Testis (tissue), 2 donors: ENCODE data around the gene SLAMF9.

Source experiments
- POLR2A ChIP-seq: fragments of 450-650 bp; IDR thresholded peaks from one replicate; pipeline ENCODE4 v1.6.1; 2017; ENCODE audit warnings: antibody characterized with exemption, mild to moderate bottlenecking, moderate library complexity
- TF ChIP-seq, protein P1 (sequence below), 3 experiments: fragments of 450-650 bp in 2 of 3; fragments of 200-600 bp in 1 of 3; sonication (generic) in 1 of 3; IDR thresholded peaks; one replicate each; pipeline ENCODE4 v1.5.1; 2016 to 2019; ENCODE audit warnings: antibody characterized with exemption in 3 of 3, mild to moderate bottlenecking in 2 of 3, moderate library complexity in 1 of 3

DNA sequence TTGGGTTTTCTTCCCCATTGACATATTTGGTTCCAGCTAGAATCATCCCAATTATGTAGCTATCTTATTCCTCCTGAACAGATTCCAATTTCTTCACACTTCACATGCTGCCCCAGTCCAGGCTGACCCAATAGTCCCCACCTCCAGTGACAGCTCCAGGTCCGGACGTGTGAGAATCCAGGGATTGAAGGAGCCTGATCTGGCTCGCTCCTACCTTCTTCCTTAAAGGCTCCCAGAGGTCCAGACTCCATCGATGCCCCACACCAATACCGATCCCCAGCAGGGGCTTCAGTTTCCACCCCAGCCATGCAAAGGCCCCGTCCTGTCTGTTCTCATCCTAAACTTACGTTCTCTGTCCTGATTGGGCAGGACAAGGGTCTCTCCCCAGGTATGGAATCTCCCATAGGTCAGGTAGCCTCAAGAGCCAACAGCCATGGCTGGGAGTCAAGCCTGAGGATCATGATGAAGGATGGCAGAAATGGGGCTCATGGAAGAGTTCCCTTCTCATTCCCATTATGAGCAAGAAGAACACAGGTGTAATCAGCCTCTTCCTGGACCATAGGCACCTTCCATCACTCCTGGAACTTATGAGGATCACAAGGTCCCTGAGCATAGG, 20.4 kb upstream of the SLAMF9 start:
- TF ChIP-seq, protein P1, sequence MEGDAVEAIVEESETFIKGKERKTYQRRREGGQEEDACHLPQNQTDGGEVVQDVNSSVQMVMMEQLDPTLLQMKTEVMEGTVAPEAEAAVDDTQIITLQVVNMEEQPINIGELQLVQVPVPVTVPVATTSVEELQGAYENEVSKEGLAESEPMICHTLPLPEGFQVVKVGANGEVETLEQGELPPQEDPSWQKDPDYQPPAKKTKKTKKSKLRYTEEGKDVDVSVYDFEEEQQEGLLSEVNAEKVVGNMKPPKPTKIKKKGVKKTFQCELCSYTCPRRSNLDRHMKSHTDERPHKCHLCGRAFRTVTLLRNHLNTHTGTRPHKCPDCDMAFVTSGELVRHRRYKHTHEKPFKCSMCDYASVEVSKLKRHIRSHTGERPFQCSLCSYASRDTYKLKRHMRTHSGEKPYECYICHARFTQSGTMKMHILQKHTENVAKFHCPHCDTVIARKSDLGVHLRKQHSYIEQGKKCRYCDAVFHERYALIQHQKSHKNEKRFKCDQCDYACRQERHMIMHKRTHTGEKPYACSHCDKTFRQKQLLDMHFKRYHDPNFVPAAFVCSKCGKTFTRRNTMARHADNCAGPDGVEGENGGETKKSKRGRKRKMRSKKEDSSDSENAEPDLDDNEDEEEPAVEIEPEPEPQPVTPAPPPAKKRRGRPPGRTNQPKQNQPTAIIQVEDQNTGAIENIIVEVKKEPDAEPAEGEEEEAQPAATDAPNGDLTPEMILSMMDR (IDR thresholded peaks at IDR 0.05), result no peak
- no peak for TF ChIP-seq POLR2A
